GM18909 (cell line): Measurements from ENCODE around the gene LMF1.
"Not testable (repeated sequence)": the region's sequence is repeated elsewhere in the genome, so short reads cannot be mapped to it uniquely, and the experiment has no call there.

Experiments
- ATAC-seq: cut with Tn5 transposase; IDR thresholded peaks from one replicate; pipeline ENCODE4 v1.9.1; 2021; ENCODE audit warnings: mild to moderate bottlenecking; ENCODE audit not compliant: unreplicated experiment, poor library complexity

Gene LMF1

DNA sequence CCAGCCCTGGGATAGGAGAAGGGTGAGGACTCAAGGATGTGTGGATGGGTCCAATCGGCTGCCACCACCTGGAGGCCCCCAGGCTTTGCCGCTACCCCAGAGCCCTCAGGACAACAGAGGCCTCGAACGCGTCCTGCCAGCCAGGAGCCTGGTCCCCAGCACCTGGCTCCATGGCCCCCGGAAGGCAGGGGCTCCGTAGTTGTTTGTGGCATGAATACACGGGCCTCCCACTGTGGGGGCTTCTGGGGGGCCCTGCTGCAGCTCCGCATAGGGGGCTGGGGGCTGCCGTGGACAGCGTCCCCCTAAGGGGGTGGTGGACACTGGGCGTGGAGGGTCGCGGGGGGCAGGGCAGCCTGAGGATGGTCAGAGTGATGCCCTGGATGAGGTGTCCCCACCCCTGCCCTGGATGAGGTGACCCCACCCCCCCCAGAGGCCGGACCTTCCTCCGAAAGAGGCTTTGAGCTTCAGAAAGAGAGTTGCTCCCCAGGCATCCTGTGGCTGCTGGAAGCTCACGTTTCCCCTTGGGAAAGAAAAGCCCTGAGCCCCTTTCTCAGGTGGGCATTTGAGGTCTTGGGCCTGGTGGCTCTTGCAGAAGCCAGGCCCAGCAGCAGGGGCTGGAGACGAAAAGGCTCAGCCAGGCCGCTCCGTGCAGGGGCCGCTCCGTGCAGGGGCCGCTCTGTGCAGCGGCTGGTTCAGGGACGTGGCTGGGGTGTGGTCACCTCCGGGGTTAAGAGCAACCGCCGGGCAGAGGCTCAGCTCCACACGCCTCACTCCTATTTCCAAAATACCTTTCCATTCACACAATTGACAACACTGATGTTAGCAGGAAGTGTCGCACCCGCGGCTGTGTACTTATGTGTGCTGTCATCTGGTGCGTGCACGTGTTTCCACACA is 130.0 kb downstream of the LMF1 start:
- no peak for ATAC-seq

GRCh38 chr16:839643-840408 is 131.0 kb downstream of the LMF1 start:
- no peak for ATAC-seq

- no peak for ATAC-seq
Observed at GRCh38 chr16:838741-839140, 132.0 kb downstream of the LMF1 start.

GRCh38 chr16:836822-837221 is 134.0 kb downstream of the LMF1 start:
- not testable (repeated sequence) for ATAC-seq

GRCh38 chr16:836221-836620 is 134.6 kb downstream of the LMF1 start:
- ATAC-seq, result no peak

DNA sequence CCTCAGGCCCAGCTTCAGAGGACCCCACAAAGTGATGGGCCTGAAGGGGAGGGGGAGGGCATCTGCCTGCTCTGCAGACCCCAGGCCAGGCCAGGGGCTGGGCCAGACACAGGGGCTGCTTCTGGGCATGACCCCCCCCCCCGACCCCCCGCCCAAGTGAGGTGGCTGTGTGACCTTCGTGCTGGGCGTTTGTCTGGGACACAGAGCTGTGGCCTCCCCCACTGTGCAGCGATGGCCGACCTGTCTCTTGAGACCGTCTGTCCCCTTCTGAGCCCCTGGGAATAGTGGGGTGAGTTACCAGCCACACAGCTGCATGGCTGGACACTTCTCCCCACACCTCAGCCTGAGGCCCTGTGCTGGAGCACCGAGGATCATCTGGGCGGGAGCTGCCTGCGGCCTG is 135.4 kb downstream of the LMF1 start:
- ATAC-seq, result no peak

GRCh38 chr16:833411-833810 is 137.4 kb downstream of the LMF1 start:
- no peak for ATAC-seq

DNA sequence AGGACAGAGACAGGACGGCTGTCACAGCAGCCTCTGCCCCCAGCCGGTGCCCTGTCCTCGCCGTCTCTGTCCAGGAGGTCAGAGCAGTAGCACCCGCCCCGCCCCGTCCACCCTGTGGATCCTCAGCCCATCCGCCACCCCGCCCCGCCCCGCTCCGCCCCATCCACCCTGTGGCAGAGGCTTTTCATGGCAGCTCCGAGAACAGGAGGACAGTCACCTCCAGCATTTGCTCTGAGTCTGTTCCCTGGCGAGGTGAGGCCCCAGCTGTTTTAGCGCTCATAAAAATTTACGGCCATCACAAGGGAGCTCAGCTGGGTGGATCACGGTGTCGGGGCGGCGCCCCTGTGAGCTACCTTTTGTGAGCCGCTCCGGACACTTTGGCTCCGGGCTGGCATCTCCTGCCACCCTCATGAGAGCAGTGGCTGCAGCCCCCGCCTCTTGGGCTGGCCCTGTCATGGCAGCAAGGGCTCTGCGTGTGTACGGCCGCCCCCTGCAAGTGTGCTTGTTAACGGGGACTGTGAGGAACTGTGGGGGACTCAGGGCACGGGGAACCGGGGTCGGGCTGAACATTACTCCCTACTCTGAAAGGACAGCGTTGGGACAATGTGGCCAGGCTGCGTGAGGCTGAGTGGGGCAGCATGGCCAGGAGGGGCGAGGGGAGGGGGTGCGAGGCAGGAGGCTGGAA is 138.0 kb downstream of the LMF1 start:
- no peak for ATAC-seq

- ATAC-seq, result no peak
Observed at GRCh38 chr16:831571-832413, 139.0 kb downstream of the LMF1 start.

DNA sequence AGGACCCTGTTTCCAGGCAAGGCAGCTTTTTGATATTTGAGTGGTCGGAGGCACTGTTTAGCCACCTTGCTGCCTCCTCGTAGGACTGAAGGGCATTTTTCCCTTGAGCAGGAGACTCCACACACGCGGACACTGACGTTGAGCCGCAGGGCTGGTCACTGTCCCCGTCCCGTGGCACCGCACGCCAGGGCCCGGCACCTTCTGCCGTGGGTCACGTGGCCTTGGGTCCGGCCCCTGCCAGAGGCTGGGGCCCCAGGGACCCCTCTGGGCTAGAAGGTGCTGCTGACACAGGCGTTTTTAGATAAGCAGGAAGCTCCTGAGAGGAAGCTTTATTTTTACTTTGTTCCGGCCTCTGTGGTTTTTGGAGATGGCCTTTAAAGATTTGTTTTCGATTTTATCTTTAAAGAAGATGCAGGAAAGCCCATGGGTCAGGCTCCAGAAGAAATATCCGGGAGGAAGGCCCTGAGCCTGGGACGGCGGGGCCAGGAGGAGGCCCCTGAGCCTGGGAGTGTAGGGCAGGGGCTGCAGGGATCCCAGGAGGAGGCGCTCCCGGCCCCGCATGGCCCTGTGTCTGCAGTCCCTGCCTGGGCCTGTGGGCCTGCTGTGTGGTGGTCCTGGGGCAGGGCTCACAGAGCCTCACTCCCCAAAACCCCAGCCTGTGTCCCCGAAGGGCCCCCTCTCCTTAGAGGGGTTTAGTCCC is 139.8 kb downstream of the LMF1 start:
- no peak for ATAC-seq

GRCh38 chr16:830107-830870 is 140.5 kb downstream of the LMF1 start:
- no peak for ATAC-seq

GRCh38 chr16:828891-829290 is 141.9 kb downstream of the LMF1 start:
- no peak for ATAC-seq

DNA sequence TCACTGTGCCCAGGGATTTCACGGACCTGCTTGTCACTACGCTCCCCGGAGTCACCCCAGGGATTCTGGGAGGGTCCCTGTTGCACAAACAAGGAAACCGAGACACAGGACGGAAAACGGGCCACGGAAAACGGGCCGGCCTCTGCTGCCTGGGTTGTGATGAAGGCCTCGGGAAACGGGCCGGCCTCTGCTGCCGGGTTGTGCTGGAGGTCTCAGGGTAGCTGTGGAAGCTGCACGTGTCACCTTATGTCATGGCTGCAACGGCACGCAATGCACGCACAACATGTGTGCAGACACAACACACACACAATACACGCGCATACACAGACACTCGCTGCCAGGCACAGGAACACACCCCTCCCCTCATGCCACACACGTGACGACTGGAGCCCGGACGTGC is 143.3 kb downstream of the LMF1 start:
- ATAC-seq, result no peak

GRCh38 chr16:825341-826061 is 145.3 kb downstream of the LMF1 start:
- no peak for ATAC-seq

- ATAC-seq, result no peak
Observed at GRCh38 chr16:824601-825000, 146.2 kb downstream of the LMF1 start.

- no peak for ATAC-seq
Observed at GRCh38 chr16:824194-824593, 146.6 kb downstream of the LMF1 start.

DNA sequence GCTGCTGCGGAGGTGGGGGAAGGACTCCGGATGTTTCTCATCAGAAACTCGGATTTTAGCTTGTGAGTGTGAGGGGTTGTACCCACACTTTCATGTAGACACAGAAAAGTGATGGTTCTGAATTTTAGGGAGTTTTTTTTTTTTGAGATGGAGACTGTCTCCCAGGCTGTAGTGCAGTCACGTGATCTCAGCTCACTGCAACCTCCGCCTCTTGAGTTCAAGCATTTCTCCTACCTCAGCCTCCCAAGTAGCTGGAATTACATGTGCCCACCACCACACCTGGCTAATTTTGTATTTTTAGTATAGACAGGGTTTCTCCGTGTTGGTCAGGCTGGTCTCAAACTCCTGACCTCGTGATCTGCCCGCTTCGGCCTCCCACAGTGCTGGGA is 147.9 kb downstream of the LMF1 start:
- no peak for ATAC-seq
